ENCODE results near the gene BICDL2. TPM values are rescaled to one million over a fixed set of nuclear protein-coding genes. Genes with fewer than 3 reads are reported as not detected.
A peak's percentile ranks its signal among the peaks of the same experiment; 100 is the strongest.

BICDL2 gene
- total and polyA plus RNA-seq, 9 of the 15 experiments (the other 6 are each of a cell fraction or from before 2014, with no cell fraction given) = 0.09 to 0.28 (median 0.09) TPM; not detected in 6

DNA sequence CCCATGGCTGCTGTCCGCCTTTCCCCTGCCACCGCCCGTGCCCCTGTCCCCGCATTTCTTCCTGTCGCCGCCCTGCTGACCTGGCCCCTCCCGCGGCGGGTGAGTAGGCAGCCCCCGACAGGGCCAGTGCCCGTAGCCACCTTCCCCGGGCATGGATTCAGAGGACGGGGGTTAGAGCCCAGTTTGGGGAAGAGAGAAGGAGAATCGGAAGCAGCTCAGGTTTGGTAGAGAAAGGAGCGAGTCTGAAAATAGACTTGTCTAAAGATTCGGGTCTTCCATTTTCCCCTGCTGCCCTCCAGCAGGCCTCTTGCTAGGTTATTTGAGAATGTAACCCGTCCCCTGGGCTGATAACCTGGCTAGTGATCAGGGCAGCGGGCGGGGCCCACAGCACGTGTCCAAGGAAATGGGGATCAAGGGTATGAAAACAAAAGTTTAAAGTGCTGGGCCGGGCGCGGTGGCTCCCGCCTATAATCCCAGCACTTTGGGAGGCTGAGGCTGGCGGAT is 31.9 kb downstream of the BICDL2 start (continued):
- TF ChIP-seq, protein P1, sequence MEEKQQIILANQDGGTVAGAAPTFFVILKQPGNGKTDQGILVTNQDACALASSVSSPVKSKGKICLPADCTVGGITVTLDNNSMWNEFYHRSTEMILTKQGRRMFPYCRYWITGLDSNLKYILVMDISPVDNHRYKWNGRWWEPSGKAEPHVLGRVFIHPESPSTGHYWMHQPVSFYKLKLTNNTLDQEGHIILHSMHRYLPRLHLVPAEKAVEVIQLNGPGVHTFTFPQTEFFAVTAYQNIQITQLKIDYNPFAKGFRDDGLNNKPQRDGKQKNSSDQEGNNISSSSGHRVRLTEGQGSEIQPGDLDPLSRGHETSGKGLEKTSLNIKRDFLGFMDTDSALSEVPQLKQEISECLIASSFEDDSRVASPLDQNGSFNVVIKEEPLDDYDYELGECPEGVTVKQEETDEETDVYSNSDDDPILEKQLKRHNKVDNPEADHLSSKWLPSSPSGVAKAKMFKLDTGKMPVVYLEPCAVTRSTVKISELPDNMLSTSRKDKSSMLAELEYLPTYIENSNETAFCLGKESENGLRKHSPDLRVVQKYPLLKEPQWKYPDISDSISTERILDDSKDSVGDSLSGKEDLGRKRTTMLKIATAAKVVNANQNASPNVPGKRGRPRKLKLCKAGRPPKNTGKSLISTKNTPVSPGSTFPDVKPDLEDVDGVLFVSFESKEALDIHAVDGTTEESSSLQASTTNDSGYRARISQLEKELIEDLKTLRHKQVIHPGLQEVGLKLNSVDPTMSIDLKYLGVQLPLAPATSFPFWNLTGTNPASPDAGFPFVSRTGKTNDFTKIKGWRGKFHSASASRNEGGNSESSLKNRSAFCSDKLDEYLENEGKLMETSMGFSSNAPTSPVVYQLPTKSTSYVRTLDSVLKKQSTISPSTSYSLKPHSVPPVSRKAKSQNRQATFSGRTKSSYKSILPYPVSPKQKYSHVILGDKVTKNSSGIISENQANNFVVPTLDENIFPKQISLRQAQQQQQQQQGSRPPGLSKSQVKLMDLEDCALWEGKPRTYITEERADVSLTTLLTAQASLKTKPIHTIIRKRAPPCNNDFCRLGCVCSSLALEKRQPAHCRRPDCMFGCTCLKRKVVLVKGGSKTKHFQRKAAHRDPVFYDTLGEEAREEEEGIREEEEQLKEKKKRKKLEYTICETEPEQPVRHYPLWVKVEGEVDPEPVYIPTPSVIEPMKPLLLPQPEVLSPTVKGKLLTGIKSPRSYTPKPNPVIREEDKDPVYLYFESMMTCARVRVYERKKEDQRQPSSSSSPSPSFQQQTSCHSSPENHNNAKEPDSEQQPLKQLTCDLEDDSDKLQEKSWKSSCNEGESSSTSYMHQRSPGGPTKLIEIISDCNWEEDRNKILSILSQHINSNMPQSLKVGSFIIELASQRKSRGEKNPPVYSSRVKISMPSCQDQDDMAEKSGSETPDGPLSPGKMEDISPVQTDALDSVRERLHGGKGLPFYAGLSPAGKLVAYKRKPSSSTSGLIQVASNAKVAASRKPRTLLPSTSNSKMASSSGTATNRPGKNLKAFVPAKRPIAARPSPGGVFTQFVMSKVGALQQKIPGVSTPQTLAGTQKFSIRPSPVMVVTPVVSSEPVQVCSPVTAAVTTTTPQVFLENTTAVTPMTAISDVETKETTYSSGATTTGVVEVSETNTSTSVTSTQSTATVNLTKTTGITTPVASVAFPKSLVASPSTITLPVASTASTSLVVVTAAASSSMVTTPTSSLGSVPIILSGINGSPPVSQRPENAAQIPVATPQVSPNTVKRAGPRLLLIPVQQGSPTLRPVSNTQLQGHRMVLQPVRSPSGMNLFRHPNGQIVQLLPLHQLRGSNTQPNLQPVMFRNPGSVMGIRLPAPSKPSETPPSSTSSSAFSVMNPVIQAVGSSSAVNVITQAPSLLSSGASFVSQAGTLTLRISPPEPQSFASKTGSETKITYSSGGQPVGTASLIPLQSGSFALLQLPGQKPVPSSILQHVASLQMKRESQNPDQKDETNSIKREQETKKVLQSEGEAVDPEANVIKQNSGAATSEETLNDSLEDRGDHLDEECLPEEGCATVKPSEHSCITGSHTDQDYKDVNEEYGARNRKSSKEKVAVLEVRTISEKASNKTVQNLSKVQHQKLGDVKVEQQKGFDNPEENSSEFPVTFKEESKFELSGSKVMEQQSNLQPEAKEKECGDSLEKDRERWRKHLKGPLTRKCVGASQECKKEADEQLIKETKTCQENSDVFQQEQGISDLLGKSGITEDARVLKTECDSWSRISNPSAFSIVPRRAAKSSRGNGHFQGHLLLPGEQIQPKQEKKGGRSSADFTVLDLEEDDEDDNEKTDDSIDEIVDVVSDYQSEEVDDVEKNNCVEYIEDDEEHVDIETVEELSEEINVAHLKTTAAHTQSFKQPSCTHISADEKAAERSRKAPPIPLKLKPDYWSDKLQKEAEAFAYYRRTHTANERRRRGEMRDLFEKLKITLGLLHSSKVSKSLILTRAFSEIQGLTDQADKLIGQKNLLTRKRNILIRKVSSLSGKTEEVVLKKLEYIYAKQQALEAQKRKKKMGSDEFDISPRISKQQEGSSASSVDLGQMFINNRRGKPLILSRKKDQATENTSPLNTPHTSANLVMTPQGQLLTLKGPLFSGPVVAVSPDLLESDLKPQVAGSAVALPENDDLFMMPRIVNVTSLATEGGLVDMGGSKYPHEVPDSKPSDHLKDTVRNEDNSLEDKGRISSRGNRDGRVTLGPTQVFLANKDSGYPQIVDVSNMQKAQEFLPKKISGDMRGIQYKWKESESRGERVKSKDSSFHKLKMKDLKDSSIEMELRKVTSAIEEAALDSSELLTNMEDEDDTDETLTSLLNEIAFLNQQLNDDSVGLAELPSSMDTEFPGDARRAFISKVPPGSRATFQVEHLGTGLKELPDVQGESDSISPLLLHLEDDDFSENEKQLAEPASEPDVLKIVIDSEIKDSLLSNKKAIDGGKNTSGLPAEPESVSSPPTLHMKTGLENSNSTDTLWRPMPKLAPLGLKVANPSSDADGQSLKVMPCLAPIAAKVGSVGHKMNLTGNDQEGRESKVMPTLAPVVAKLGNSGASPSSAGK (IDR thresholded peaks at IDR 0.05) = peak; percentile 71
- TF ChIP-seq, protein P2, sequence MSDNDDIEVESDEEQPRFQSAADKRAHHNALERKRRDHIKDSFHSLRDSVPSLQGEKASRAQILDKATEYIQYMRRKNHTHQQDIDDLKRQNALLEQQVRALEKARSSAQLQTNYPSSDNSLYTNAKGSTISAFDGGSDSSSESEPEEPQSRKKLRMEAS (CRISPR knock-in tag; IDR thresholded peaks at IDR 0.05) = peak; percentile 87
- TF ChIP-seq SMAD4 (CRISPR knock-in tag; conservative IDR thresholded peaks at IDR 0.05) (peak; percentile 58), SUPT5H (IDR thresholded peaks at IDR 0.05) (peak; percentile 53), BHLHE40 (IDR thresholded peaks at IDR 0.05; ENCODE audit: low read length) (peak; percentile 61), ADNP (tag; IDR thresholded peaks at IDR 0.05) (no peak), ARID1B (IDR thresholded peaks at IDR 0.05) (peak; percentile 31; the same call in 1 of the 2 replicates)
- TF ChIP-seq, protein P3, sequence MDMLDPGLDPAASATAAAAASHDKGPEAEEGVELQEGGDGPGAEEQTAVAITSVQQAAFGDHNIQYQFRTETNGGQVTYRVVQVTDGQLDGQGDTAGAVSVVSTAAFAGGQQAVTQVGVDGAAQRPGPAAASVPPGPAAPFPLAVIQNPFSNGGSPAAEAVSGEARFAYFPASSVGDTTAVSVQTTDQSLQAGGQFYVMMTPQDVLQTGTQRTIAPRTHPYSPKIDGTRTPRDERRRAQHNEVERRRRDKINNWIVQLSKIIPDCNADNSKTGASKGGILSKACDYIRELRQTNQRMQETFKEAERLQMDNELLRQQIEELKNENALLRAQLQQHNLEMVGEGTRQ (CRISPR knock-in tag; IDR thresholded peaks at IDR 0.05) = peak; percentile 64
- TF ChIP-seq, protein P4, sequence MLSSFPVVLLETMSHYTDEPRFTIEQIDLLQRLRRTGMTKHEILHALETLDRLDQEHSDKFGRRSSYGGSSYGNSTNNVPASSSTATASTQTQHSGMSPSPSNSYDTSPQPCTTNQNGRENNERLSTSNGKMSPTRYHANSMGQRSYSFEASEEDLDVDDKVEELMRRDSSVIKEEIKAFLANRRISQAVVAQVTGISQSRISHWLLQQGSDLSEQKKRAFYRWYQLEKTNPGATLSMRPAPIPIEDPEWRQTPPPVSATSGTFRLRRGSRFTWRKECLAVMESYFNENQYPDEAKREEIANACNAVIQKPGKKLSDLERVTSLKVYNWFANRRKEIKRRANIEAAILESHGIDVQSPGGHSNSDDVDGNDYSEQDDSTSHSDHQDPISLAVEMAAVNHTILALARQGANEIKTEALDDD (IDR thresholded peaks at IDR 0.05) = peak; percentile 93
- TF ChIP-seq, protein P5, sequence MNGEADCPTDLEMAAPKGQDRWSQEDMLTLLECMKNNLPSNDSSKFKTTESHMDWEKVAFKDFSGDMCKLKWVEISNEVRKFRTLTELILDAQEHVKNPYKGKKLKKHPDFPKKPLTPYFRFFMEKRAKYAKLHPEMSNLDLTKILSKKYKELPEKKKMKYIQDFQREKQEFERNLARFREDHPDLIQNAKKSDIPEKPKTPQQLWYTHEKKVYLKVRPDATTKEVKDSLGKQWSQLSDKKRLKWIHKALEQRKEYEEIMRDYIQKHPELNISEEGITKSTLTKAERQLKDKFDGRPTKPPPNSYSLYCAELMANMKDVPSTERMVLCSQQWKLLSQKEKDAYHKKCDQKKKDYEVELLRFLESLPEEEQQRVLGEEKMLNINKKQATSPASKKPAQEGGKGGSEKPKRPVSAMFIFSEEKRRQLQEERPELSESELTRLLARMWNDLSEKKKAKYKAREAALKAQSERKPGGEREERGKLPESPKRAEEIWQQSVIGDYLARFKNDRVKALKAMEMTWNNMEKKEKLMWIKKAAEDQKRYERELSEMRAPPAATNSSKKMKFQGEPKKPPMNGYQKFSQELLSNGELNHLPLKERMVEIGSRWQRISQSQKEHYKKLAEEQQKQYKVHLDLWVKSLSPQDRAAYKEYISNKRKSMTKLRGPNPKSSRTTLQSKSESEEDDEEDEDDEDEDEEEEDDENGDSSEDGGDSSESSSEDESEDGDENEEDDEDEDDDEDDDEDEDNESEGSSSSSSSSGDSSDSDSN (IDR thresholded peaks at IDR 0.05; ENCODE audit: borderline replicate concordance in 1 of 2, low read depth in 2 of 2, low read length in 2 of 2) = 0 out of 4 replicates have a peak, but pooled peaks of 1 of the 2 experiments have one; percentile 24

Data from K562 (cell line).